GM10266 (cell line): ENCODE data around the gene CRABP1.
"Not testable (repeated sequence)": the region's sequence is repeated elsewhere in the genome, so short reads cannot be mapped to it uniquely, and the experiment has no call there.

Experiments
- DNase-seq: peaks from one replicate; pipeline ENCODE4 v3.0.0; 2012; ENCODE audit errors: extremely low spot score
- TF ChIP-seq, protein P1 (sequence below): IDR thresholded peaks from 2 replicates; pipeline ENCODE4 v1.5.1; 2012; ENCODE audit warnings: mild to moderate bottlenecking, low read depth; ENCODE audit not compliant: control insufficient read depth, insufficient read depth; ENCODE audit errors: missing control alignments

The CRABP1 gene

DNA sequence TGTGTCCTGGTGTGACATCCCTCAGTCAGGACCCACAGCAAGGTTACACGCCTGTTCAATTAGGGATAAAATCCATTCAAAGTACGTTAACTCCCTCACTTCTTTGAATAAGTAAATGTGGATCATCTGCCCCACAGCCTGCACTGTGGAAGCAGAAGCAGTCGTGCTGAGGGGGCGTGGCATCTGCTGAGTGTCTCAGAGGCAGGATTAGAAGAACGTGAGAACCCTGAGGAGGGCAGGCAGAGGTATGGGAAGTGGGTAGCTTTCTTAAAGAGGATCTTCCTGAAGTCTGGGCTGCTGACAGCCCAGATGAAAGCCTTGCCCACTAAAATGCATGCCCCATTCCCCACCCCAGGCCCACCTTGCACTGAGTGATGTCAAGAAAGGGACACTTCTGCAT is 28.5 kb downstream of the CRABP1 start:
- DNase-seq, result no peak
- TF ChIP-seq, protein P1, sequence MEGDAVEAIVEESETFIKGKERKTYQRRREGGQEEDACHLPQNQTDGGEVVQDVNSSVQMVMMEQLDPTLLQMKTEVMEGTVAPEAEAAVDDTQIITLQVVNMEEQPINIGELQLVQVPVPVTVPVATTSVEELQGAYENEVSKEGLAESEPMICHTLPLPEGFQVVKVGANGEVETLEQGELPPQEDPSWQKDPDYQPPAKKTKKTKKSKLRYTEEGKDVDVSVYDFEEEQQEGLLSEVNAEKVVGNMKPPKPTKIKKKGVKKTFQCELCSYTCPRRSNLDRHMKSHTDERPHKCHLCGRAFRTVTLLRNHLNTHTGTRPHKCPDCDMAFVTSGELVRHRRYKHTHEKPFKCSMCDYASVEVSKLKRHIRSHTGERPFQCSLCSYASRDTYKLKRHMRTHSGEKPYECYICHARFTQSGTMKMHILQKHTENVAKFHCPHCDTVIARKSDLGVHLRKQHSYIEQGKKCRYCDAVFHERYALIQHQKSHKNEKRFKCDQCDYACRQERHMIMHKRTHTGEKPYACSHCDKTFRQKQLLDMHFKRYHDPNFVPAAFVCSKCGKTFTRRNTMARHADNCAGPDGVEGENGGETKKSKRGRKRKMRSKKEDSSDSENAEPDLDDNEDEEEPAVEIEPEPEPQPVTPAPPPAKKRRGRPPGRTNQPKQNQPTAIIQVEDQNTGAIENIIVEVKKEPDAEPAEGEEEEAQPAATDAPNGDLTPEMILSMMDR, result no peak

DNA sequence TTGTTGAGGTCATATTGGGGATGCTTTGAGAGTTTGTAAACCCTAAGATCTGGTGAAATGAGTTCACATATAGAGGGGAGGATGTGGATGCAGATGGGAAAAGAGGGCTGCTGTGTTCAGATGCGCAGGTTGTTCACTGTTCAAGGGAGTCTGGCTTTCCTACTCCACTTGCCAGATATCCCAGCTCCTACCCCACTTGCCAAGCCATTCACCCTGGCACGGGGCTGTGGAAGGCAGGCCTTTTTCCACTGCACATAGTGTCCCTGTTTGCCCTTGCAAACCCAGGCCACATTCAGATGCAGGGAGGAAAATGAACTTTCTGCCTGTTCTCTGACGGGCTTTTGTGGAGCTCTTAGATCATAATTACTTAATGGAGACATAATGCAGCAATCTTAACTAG is 29.0 kb downstream of the CRABP1 start:
- no peak for DNase-seq
- TF ChIP-seq, protein P1, result no peak

DNA sequence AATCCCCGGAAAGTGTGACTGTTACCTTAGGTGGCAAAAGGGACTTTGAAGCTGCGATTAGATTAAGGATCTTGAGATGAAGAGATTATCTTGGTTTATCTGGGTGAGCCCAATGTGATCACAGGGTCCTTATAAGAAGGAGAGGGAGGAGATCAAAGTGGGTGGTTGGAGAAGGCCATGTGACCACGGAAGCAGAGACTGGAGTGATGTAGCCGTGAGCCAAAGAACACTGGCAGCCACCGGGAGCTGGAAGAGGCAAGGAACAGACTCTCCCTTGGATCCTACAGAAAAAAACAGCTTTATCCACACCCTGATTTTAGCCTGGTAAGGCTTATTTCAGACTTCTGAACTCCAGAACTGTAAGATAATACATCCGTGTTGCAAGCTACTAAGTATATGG is 29.9 kb downstream of the CRABP1 start:
- TF ChIP-seq, protein P1, result no peak
- no peak for DNase-seq

DNA sequence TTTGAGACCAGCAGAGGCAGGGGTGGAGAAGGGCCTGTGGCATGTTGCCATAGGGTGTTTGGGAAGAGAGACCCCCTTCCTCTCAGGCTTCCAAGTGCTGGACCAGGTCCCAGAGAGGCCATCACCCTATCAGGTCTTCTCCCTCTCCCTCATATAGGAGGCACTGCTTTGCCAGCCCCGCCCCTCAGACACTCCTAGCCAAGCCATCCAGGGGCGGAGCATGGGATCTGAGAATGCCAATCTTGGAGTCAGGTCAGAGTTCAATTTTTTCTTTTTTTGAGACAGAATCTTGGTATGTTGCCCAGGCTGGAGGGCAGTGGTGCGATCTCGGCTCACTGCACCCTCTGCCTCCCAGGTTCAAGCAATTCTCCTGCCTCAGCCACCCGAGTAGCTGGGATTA is 32.7 kb downstream of the CRABP1 start:
- TF ChIP-seq, protein P1, result no peak
- DNase-seq, result no peak

DNA sequence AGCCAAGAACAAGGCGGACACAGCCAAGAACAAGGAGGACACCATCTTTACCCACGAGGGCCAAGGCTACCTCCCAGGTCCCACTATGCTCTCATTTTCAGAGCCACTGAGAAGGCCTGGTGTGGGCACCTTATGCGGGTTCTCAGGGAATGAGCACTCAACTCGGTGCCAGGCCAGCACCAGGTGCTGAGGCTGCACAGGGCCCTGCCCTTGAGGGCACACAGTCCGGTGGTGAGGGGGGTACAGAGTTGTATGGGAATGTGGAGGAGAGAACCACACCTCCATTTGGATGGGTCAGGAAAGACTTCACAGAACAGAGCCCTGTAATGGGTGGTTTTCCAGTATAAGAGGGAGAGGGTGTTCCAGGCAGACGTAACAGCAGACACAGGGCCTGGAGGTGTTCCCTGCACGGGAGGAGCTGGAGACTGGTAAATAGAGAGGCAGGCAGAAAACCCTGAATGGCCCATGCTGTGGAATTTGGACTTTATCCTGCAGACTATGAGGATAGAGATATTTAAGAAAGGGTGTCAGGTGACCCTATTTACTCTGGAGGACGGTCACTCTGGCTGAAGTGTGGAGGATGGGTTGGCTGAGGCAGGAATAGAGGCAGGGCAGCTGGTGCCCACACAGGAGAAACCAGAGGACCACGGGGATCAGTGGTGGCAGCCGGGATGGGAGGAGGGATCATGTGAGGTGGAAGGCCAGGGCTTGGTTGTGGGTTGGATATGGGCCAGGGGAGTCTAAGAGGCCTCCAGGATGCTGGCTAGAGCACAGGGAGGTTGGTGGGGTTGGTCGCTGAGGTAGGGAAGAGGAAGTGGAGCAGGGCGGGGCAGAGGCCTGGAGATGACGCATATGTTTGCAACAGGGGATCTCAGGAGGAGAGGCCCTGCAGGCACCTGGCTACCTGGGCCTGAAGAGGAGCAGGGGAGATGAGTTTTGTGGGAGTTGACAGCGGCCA is 34.6 kb downstream of the CRABP1 start:
- TF ChIP-seq, protein P1, result no peak
- no peak for DNase-seq

DNA sequence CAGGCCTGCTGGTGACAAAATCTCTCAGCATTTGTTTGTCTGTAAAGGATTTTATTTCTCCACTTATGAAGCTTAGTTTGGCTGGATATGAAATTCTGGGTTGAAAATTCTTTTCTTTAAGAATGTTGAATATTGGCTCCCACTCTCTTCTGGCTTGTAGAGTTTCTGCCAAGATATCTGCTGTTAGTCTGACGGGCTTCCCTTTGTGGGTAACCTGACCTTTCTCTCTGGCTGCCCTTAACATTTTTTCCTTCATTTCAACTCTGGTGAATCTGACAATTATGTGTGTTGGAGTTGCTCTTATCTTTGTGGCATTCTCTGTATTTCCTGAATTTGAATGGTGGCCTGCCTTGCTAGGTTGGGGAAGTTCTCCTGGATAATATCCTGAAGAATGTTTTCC is 40.0 kb downstream of the CRABP1 start:
- DNase-seq, result not testable (repeated sequence)

DNA sequence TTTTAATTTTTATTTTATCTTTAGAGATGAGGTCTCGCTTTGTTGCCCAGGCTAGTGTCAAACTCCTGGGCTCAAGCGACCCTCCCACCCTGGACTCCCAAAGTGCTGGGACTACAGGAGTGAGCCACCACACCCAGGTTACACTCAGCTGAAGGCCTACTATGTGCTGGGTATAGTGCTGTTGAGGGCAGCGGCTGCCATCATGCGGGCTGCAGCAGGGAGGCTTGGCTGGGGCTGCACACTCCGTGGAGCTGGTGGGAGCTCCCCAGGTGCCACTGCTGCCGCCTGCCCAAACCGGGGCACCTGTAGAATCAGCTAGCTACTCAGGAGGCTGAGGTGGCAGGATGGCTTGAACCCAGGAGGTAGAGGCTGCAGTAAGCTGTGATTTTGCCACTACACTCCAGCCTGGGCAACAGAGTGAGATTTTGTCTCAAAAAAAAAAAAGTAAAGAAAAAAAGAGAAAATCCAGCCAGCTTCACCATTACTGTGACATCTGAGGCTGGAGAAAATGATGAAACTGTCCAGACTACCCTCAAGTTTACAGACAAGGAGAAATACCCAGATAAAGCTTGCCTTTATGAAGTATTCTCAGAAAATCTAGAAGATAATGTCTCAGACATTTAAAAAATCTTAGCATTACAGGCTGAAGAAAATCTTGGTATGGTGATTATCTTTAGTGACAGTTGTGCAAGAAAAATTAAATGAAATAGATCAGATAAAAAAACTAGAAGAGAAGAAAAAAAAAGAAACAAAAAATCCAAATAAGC is 42.1 kb downstream of the CRABP1 start:
- TF ChIP-seq, protein P1, result no peak
- DNase-seq, result no peak
